Lung (tissue), 12 donors: ENCODE data around the gene HSBP1L1. TPM values are rescaled to one million over a fixed set of nuclear protein-coding genes. Genes with fewer than 3 reads are reported as not detected.

ENCODE experiments used
- ATAC-seq: fragments of 200-7000 bp; cut with Tn5 transposase; one replicate; pipeline ENCODE4 v1.9.1; 2020; ENCODE audit warnings: moderate number of reproducible peaks; ENCODE audit not compliant: insufficient read depth, low FRiP score
- DNase-seq, 3 donors: peaks; one replicate each; pipeline ENCODE4 v3.0.0-alpha.2; 2013 to 2017
- H3K27ac ChIP-seq, 2 donors: one replicate each; pipeline ENCODE4 v1.5.1; 2013; ENCODE audit warnings: mild to moderate bottlenecking in 2 of 2, moderate library complexity in 2 of 2, control low read depth in 1 of 2, inconsistent platforms in 1 of 2, low read depth in 1 of 2, low read length in 1 of 2
- H3K27me3 ChIP-seq, 3 donors: one replicate each; pipeline ENCODE4 v1.5.1; 2013; ENCODE audit warnings: low read length in 2 of 3; ENCODE audit not compliant: control insufficient read depth in 3 of 3, insufficient read depth in 3 of 3
- H3K36me3 ChIP-seq, 4 donors: one replicate each; pipeline ENCODE4 v1.5.1; 2013; ENCODE audit warnings: low read length in 4 of 4, mild to moderate bottlenecking in 1 of 4, moderate library complexity in 1 of 4; ENCODE audit not compliant: control insufficient read depth in 4 of 4, insufficient read depth in 4 of 4
- H3K4me1 ChIP-seq, 5 donors: one replicate each; pipeline ENCODE4 v1.5.1; 2013; ENCODE audit warnings: low read length in 5 of 5, mild to moderate bottlenecking in 2 of 5, moderate library complexity in 1 of 5; ENCODE audit not compliant: control insufficient read depth in 5 of 5, insufficient read depth in 5 of 5
- H3K4me3 ChIP-seq: one replicate; pipeline ENCODE4 v1.5.1; 2013; ENCODE audit warnings: mild to moderate bottlenecking, control low read depth, moderate library complexity
- H3K9ac ChIP-seq, 2 donors: one replicate each; pipeline ENCODE4 v1.5.1; 2013; ENCODE audit warnings: low read length in 2 of 2, control low read depth in 1 of 2; ENCODE audit not compliant: insufficient read depth in 1 of 2
- H3K9me3 ChIP-seq, 4 donors: one replicate each; pipeline ENCODE4 v1.5.1; 2013; ENCODE audit warnings: low read length in 3 of 4, mild to moderate bottlenecking in 1 of 4, moderate library complexity in 1 of 4; ENCODE audit not compliant: control insufficient read depth in 4 of 4, insufficient read depth in 3 of 4
- WGBS, 2 donors: extraction: QIAGEN DNeasy Blood & Tissue Kit; methylation state at CpG; one replicate each; pipeline ENCODE4 v1.1.7; 2013; 5-methylcytosine and 5-hydroxymethylcytosine counted together
- polyA plus RNA-seq, 2 donors: library from polyadenylated mRNA; stranded (reverse); fragments of 200-250 nt; gene quantifications; one replicate each; pipeline ENCODE4 v1.2.1, GENCODE V29; 2013
- total RNA-seq, 2 donors: library from RNA; depleted of rRNA in 1 of 2; stranded (reverse); fragments of >200 nt in 1 of 2; gene quantifications; one replicate each; pipeline ENCODE4 v1.2.1, GENCODE V29; 2014 to 2021
- TF ChIP-seq, protein P1 (sequence below): IDR thresholded peaks from 2 replicates; pipeline ENCODE4 v1.5.1; 2012; ENCODE audit warnings: mild to moderate bottlenecking; ENCODE audit errors: control extremely low read depth, extremely low read depth
- donor health status: control.
- donor health status: control.
- donor health status: Bipolar disorder and iron deficiency.
- donor health status: healthy.
- donor health status: DM: yes; HTN: yes; CAD: no.

Gene HSBP1L1
- total and polyA plus RNA-seq, 4 donors: 23.2 to 80.9 (median 34.3) TPM

- no peak overlapping the region for H3K27ac ChIP-seq
- H3K4me1 ChIP-seq: no peaks in the 10 kb centered on the region
- no peak overlapping the region for H3K9ac ChIP-seq
- ATAC-seq (no peak), DNase-seq (no peak)
- TF ChIP-seq, protein P1, sequence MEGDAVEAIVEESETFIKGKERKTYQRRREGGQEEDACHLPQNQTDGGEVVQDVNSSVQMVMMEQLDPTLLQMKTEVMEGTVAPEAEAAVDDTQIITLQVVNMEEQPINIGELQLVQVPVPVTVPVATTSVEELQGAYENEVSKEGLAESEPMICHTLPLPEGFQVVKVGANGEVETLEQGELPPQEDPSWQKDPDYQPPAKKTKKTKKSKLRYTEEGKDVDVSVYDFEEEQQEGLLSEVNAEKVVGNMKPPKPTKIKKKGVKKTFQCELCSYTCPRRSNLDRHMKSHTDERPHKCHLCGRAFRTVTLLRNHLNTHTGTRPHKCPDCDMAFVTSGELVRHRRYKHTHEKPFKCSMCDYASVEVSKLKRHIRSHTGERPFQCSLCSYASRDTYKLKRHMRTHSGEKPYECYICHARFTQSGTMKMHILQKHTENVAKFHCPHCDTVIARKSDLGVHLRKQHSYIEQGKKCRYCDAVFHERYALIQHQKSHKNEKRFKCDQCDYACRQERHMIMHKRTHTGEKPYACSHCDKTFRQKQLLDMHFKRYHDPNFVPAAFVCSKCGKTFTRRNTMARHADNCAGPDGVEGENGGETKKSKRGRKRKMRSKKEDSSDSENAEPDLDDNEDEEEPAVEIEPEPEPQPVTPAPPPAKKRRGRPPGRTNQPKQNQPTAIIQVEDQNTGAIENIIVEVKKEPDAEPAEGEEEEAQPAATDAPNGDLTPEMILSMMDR: no peak
- 97 to 99% methylated on average over 24 of the region's 24 CpGs for WGBS, 2 donors
- peaks cover 0 to 2% (median 0%) of the 10 kb centered on the region in 4 donors for H3K9me3 ChIP-seq
- no peaks in the 10 kb centered on the region for H3K27me3 ChIP-seq
- no peak overlapping the region for H3K4me3 ChIP-seq
- peaks cover 0 to 56% (median 25%) of the 10 kb centered on the region in 4 donors for H3K36me3 ChIP-seq
Observed at GRCh38 chr18:79916546-79917168, 47.8 kb upstream of the HSBP1L1 start.

DNA sequence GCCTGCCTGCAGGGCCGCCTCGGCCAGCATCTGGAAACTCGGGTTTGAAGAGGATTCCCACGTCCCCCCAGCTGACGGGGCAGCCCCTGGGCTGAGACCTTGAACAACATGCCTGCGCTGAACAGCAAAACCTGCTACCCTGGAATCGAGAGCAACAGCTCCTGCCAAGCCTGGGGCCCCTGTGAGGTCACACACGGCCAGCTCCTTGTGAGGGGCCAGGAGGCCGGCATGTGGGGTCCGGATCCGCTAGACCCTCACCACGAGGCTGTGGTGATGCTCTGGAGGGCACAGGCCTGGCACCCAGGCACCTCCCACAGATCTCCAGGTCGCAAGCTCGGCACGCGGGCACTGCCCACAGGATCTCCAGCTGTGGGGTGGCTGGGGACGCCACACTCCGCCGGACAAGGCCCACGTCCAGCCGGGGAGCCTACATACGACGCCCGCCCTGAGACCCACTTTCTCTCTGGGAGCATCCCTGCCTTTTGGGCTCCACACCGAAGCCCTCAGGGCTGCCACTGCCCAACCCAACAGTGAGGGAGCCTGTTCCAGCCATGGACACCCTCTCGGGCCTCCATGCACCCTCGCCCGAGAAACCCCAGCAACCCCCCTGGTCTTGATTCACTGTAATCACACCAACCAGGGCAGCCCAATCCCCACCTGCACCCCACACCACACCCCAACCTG lies 47.1 kb upstream of the HSBP1L1 start:
- ATAC-seq (no peak), DNase-seq (no peak)
- Histone ChIP-seq H3K27me3 (no peaks in the 10 kb centered on the region), H3K9me3 (peaks cover 0 to 2% (median 0%) of the 10 kb centered on the region in 4 donors), H3K4me1 (no peaks in the 10 kb centered on the region), H3K36me3 (peaks cover 0 to 56% (median 25%) of the 10 kb centered on the region in 4 donors), H3K9ac (no peak overlapping the region), H3K4me3 (no peak overlapping the region), H3K27ac (no peak overlapping the region)
- 95 to 99% methylated on average over 28 of the region's 28 CpGs for WGBS, 2 donors
- TF ChIP-seq, protein P1: no peak

DNA sequence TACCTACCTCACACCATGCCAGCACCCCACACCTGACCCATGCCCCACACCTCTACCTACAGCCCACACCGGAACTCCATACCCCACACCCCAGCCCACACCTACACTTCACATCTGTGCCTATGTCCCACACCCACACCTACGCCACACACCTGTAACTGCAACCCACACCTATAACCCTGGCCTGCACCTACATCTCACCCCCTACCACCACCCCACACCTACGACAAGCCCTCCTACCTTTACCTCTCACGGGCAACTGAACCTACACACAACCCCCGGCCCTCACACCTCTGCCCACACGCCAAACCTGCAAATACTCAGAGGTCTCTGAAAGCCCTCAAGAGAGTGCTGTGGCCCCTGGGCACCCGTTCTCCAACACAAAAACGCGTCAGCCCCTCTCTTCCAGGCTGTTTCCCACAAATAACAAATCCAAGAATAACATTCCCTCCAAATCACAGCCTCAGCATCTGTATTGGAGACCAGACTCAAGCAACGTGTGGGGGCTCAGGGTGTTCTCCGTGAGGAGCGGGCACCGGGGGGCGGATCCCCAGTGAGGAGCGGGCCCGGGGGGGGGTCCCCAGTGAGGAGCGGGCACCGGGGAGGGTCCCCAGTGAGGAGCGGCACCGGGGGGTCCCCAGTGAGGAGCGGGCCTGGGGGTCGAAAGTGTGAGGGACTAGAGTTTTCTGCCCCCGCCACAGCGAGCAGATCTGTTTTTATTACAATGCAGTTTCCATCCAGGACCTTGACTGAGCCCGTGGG lies 46.4 kb upstream of the HSBP1L1 start:
- Histone ChIP-seq H3K4me3 (no peak overlapping the region), H3K27me3 (no peaks in the 10 kb centered on the region), H3K9ac (no peak overlapping the region), H3K4me1 (peaks cover 0 to 2% (median 0%) of the 10 kb centered on the region in 5 donors), H3K9me3 (peaks cover 0 to 2% (median 0%) of the 10 kb centered on the region in 4 donors), H3K27ac (no peak overlapping the region), H3K36me3 (peaks cover 0 to 57% (median 26%) of the 10 kb centered on the region in 4 donors)
- ATAC-seq: no peak
- no peak for DNase-seq
- WGBS, 2 donors: 97% methylated on average over 25 of the region's 25 CpGs
- TF ChIP-seq, protein P1: no peak
